ENCODE data around the gene EIF5A.

DNA sequence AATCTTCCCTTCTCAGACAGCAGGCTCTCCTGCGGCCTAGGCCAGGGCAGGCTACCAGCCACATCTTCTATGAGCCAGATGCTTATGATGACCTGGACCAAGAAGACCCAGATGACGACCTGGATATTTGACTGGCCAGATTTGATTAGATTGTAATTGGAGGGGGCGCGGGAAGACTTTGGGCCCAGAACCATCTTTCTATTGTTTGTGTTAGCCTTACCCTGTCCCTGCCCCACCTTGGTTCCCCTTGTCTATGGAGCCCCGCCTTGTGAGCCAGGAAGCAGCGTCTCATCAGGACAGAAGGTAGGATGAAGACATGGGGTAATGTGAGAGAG, 47.9 kb upstream of the EIF5A start:
- no peak for TF ChIP-seq POLR2AphosphoS5 (IDR thresholded peaks at IDR 0.05; ENCODE audit: low read depth, low read length)
- TF ChIP-seq POLR2A (IDR thresholded peaks at IDR 0.05; ENCODE audit: low read depth, low read length), result no peak
